Superior temporal gyrus (tissue), 1 donor: ENCODE measurements around the gene ZNF304.

ENCODE experiments used
- DNase-seq: peaks from one replicate; pipeline ENCODE4 v3.0.0-alpha.2; 2016; ENCODE audit errors: extremely low spot score

ZNF304 gene

DNA sequence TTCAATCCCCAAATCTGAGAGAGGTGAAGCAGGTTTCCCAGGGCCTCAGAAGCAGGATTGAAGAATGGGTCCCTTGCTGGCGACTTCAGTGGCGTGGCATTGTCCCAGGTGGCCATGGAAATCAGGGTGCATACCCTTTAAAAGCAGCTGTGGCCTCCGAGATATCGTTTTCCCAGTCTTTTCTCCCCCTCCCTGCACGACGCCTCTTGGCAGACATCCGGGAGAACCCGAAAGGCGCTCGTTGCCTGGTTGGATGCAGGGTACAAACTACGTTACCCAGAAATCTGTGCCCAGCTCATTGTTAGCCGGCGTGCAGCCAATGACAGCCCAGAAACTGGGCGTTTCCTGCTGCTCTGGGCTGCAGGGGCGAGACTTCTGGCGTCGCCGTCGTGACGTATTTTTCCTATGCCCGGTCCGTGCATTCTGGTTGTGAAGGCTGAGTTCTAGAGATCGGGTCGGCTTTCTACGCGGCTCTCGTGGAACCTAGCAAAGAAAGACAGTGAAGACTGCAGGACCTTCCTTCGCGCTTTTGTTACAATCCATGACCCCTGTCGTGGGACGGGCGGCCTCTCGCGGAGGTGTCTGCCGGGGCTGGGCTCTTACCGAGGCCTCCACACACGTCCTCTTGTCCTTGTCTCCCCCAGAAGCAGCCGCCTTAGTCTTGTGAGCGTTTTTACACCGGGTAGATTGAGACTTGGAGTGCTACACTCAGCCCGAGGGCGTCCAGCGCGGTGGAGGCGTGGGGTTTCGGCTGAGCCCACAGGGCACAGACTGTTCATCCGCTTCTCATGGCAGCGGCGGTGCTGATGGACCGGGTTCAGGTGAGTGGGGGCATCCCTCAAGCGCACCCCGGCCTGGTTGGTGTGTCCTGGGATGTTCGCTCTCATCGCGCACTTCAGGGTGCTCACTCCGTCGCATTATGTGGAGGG is at the start of gene ZNF304:
Gene ZNF304 (plus strand): TSS at position 395 of the 929 bp plus-strand sequence. CDS start 394 bp downstream, at position 789.
- DNase-seq: peak; percentile 99

GRCh38 chr19:57302020-57302465 is 49.0 kb upstream of the ZNF304 start:
- DNase-seq: no peak

GRCh38 chr19:57302727-57303401 is 48.2 kb upstream of the ZNF304 start:
- DNase-seq: no peak

DNA sequence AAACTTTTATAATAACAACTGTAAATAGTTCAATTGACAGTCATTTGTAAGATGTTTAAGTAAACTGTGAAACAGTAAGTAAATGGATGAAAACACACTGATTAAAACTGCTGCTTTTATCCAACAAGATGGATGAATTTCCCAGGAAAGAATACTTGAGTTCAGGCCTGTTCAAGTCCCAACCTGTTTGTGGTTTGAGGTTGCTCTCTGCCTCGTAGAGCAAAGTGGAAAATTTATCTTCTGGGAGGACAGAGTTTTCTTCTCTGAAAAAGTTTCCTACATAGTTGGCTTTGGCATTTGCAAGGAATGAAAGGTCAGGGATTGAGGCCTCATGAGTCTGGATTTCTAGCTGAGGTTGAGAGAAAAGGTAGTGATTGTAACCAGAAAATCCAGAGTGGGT is 46.0 kb upstream of the ZNF304 start:
- DNase-seq: no peak

GRCh38 chr19:57308514-57308913 is 42.6 kb upstream of the ZNF304 start:
- DNase-seq: no peak

DNA sequence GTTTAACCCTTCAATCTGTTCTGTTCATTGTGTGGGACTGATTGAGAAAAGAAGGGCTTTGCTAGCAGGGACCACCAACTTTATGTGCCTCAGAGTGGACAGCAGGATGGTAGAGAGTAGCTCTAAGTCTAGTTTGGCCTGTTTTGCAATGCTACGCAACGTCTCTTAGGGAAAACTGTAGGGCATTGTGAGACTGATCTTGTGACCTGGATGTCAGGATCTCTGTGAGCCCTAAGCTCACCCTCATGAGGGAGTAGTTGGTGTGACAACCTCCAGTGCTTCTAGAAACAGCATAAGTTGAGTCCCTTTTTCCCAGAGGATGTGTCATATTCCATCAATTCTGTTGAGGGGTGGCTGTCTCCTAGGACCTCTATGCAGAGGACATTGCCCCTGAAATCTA is 40.3 kb upstream of the ZNF304 start:
- DNase-seq: no peak

GRCh38 chr19:57314146-57314545 is 36.9 kb upstream of the ZNF304 start:
- DNase-seq: no peak

DNA sequence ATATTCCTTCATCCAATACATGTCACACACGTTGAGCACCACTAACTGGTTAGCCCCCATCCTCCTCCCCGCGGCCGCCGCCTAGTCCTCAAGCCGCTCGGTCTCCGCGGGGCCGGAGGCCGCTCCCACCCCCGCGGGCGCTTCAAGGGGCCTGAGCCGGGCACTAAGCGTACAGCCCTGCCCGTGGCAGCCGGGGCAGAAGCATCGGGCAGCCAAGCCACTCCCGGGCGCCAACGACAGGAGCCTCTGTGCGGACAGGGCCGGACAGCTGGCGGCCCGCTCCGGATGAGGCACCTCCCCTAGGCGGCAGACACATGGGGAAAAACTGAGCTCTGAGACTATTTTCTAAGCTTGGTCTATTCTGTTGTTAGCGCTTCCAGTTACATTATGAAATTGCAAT is 33.6 kb upstream of the ZNF304 start:
- no peak for DNase-seq

DNA sequence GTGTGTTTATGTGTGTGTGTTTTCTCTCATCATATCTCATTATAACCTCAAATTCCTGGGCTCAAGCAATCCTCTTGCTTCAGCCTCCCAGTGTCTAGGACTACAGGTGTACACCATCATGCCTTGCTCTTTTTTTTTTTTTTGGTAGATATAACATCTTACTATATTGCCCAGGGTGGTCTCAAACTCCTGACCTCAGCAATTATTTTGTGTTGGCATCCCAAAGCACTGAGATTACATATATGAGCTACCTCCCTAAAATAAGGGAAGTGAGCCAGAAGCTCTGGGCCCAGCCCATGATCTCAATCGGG is 31.2 kb upstream of the ZNF304 start:
- DNase-seq: no peak

DNA sequence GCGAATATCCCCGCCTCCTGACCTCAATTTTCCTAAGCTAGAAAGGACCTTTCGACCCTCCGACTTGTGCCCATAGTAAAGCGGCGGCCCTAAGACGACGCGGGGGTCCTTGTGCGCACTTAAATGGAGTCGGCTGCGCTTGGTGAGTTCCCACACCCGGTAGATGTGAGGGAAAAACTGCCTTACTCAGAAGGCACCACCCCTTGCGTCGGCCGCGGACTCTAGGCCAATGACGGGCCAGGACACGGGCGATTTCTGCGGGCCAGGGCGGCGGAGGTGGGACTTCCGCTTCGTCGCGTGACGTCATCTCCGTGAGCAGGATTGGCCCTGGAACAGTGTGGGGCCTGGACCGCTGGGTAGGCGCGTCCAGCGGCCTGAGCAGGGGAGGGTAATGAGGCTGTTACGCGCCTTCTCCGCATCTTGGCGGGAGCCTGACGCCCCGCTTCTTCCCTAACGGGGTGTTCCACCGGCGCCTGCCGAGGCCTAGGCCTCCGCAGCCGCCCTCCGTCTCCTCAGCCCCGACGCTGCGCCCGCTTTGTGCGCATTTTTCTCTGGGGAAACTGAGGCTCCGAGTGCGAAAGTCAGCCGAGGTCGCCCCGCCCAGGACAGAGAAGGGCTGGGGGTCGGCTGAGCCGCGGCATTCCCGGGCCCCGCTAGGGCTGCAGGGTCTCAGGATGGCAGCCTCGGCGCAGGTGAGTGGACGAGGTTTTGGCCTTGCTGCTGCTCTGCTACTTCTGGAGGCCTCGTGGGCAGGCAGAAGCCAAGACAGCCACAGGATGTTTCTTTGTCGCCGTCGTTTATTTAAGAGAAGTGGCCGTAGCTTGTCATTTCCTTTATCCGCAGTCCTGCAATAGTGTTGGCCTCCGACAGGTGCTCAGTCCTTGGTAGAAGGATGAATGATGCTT is 30.6 kb upstream of the ZNF304 start, which contains the start of gene ZNF543:
Gene ZNF543 (plus strand): TSS at position 293 of the 905 bp plus-strand sequence. CDS start 382 bp downstream, at position 675.
- DNase-seq: peak; percentile 98

DNA sequence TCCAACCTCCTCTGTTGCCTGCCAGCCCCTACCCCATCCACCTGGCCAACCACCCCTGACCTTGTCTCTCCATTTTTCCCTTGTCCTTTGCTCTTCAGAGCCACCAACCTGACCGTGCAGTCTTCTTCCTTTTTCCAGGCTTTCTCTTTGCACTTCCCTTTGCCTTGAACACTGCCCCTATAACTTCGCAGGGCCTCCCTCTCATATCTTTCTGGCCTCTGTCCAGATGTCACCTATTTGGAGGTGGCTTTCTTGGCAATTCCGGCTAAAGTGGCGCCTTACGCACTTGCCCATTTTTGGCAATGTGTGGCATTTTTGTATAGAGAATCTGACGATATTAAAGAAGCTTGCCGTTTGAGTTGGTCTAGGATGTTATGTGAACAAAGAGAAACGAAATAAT is 30.0 kb upstream of the ZNF304 start:
- DNase-seq: no peak

GRCh38 chr19:57321751-57322150 is 29.3 kb upstream of the ZNF304 start:
- DNase-seq: no peak

DNA sequence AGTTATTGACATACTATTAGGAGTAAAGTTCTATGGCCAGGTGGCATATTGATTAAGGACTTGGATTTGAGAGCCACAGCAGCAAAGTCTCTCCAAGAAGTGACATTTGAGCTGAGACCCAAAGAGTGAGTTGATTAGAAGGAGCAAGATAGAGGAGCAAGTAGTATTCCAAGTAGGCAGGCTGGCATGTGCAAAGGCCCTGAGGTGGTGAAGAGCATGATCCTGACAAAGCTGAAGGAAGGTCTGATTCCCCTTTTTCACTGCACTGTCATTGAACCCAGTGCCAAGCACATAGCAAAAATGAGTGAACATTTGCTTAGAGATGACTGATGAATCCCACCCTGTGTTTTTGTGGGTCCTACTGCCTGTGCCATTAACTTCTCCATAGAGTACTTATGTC is 26.1 kb upstream of the ZNF304 start:
- no peak for DNase-seq

- no peak for DNase-seq
These were observed 23.1 kb upstream of the ZNF304 start for GRCh38 chr19:57327993-57328392.

DNA sequence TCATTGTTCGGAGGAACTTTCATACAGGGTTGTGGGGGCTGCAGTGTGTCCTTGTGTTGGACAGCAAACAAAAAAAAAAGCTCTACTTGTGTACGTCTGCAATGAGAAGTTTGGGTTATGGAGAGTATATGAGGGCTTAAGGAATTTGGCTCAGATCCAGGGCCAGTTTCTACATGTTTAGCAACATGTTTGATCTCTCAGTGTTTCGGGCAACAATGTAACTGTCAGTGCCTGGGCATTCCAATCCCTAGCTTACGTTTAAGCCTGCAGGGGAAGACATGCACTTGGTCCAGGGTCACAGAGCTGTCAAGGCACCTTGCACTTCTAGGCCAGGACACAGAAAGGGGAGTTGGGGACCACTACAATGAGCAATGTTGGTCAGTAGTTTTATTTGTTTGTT is 16.9 kb upstream of the ZNF304 start:
- DNase-seq: no peak

GRCh38 chr19:57338877-57339276 is 12.2 kb upstream of the ZNF304 start:
- DNase-seq: no peak

DNA sequence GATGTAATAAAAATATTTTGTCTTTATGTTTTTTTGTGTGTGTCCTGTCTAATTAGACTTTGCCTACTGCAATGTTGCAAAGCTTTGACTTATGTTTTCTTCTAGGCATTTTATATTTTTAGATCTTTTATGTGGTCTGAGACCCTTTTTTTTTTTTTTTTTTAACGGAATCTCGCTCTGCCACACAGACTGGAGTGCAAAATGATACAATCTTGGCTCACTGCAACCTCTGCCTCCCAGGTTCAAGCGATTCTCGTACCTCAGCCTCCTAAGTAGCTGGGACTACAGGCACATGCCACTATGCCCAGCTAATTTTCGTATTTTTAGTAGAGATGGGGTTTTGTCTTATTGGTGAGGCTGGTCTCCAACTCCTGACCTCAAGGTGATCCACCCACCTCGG is 8.5 kb upstream of the ZNF304 start:
- no peak for DNase-seq

DNA sequence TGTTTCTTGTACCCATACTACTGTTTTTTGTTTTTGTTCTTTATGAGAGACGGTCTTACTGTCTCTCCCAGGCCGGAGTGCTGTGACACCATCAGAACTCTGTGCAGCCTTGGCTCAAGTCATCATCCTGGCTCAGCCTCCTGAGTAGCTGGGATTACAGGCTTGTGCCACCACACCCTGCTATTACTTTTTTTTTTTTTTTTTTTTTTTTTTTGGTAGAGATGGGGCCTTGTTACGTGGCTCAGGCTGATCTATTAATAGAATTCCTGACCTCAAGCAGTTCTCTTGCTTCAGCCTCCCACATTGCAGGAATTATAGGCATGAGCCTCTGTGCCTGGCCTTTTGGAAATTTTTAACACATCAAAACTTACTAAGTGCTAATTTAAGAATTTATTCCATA is 2.9 kb upstream of the ZNF304 start:
- DNase-seq: no peak

GRCh38 chr19:57351867-57352266 is 796 bp downstream of the ZNF304 start:
- no peak for DNase-seq

DNA sequence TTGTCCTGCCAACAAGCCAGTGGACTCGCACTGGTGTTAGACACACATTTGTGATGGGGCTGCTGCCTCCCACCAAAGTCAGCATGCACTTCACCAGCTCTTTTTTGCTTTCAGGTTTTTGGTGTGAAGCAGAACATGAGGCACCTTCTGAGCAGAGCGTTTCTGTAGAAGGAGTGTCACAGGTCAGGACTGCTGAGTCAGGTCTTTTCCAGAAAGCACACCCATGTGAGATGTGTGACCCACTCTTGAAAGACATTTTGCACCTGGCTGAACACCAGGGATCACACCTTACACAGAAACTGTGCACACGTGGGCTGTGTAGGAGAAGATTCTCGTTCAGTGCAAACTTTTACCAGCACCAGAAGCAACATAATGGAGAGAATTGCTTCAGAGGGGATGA is 4.8 kb downstream of the ZNF304 start:
- DNase-seq: no peak

- no peak for DNase-seq
These were observed 6.3 kb downstream of the ZNF304 start for GRCh38 chr19:57357406-57357805.

GRCh38 chr19:57359300-57359699 is 8.2 kb downstream of the ZNF304 start:
- no peak for DNase-seq
